Measurements from ENCODE around the gene FGF19.

- no peak for TF ChIP-seq CTCF (IDR thresholded peaks at IDR 0.05; ENCODE audit: low read depth, low read length, poor library complexity, severe bottlenecking)
- TF ChIP-seq EZH2phosphoT487 (IDR thresholded peaks at IDR 0.05; ENCODE audit: borderline replicate concordance, low read length), result no peak
Observed at GRCh38 chr11:69658626-69659450, 45.0 kb downstream of the FGF19 start.

All from DOHH2 (cell line).